ENCODE results near the gene LGMN. TPM values are rescaled to one million over a fixed set of nuclear protein-coding genes. Genes with fewer than 3 reads are reported as not detected.

The LGMN gene
- total and polyA plus RNA-seq, 2 experiments from 2014 or later, result 205 to 243 TPM

GRCh38 chr14:92735344-92735743, 13.1 kb downstream of the LGMN start:
- Histone ChIP-seq H3K36me3 (peaks cover 15% of the 10 kb centered on the region), H3K9me3 (ENCODE audit: low read depth) (no peaks in the 10 kb centered on the region), H3K27ac (peak overlapping the region; percentile 94), H3K4me1 (ENCODE audit: low read depth) (peaks cover 62% of the 10 kb centered on the region), H3K27me3 (no peaks in the 10 kb centered on the region), H3K4me3 (no peak overlapping the region)
- DNase-seq (ENCODE audit: low read depth in 1 of 2, low spot score in 1 of 2), result no peak
- TF ChIP-seq, protein P1, sequence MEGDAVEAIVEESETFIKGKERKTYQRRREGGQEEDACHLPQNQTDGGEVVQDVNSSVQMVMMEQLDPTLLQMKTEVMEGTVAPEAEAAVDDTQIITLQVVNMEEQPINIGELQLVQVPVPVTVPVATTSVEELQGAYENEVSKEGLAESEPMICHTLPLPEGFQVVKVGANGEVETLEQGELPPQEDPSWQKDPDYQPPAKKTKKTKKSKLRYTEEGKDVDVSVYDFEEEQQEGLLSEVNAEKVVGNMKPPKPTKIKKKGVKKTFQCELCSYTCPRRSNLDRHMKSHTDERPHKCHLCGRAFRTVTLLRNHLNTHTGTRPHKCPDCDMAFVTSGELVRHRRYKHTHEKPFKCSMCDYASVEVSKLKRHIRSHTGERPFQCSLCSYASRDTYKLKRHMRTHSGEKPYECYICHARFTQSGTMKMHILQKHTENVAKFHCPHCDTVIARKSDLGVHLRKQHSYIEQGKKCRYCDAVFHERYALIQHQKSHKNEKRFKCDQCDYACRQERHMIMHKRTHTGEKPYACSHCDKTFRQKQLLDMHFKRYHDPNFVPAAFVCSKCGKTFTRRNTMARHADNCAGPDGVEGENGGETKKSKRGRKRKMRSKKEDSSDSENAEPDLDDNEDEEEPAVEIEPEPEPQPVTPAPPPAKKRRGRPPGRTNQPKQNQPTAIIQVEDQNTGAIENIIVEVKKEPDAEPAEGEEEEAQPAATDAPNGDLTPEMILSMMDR (IDR thresholded peaks at IDR 0.05; ENCODE audit: low read depth, low read length), result no peak

GRCh38 chr14:92734618-92735017, 13.8 kb downstream of the LGMN start:
- Histone ChIP-seq H3K9me3 (ENCODE audit: low read depth) (no peaks in the 10 kb centered on the region), H3K36me3 (peaks cover 15% of the 10 kb centered on the region), H3K27me3 (no peaks in the 10 kb centered on the region), H3K4me1 (ENCODE audit: low read depth) (peaks cover 61% of the 10 kb centered on the region), H3K4me3 (no peak overlapping the region), H3K27ac (peak overlapping the region; percentile 94)
- TF ChIP-seq, protein P1 (IDR thresholded peaks at IDR 0.05; ENCODE audit: low read depth, low read length), result no peak
- DNase-seq (ENCODE audit: low read depth in 1 of 2, low spot score in 1 of 2), result no peak

- TF ChIP-seq, protein P1 (IDR thresholded peaks at IDR 0.05; ENCODE audit: low read depth, low read length), result no peak
- Histone ChIP-seq H3K36me3 (peaks cover 15% of the 10 kb centered on the region), H3K9me3 (ENCODE audit: low read depth) (no peaks in the 10 kb centered on the region), H3K27me3 (no peaks in the 10 kb centered on the region), H3K4me3 (no peak overlapping the region), H3K27ac (peak overlapping the region; percentile 85), H3K4me1 (ENCODE audit: low read depth) (peaks cover 72% of the 10 kb centered on the region)
- DNase-seq (ENCODE audit: low read depth in 1 of 2, low spot score in 1 of 2), result peak in 1 of 2 donors; percentile 67
Observed at GRCh38 chr14:92733007-92733406, 15.4 kb downstream of the LGMN start.

- no peaks in the 10 kb centered on the region for H3K9me3 ChIP-seq (ENCODE audit: low read depth)
- H3K36me3 ChIP-seq, result peaks cover 15% of the 10 kb centered on the region
- no peaks in the 10 kb centered on the region for H3K27me3 ChIP-seq
- no peak for DNase-seq (ENCODE audit: low read depth in 1 of 2, low spot score in 1 of 2)
- peaks cover 61% of the 10 kb centered on the region for H3K4me1 ChIP-seq (ENCODE audit: low read depth)
- TF ChIP-seq, protein P1 (IDR thresholded peaks at IDR 0.05; ENCODE audit: low read depth, low read length), result no peak
- no peak overlapping the region for H3K27ac ChIP-seq
- no peak overlapping the region for H3K4me3 ChIP-seq
Observed at GRCh38 chr14:92731622-92732115, 16.8 kb downstream of the LGMN start.

DNA sequence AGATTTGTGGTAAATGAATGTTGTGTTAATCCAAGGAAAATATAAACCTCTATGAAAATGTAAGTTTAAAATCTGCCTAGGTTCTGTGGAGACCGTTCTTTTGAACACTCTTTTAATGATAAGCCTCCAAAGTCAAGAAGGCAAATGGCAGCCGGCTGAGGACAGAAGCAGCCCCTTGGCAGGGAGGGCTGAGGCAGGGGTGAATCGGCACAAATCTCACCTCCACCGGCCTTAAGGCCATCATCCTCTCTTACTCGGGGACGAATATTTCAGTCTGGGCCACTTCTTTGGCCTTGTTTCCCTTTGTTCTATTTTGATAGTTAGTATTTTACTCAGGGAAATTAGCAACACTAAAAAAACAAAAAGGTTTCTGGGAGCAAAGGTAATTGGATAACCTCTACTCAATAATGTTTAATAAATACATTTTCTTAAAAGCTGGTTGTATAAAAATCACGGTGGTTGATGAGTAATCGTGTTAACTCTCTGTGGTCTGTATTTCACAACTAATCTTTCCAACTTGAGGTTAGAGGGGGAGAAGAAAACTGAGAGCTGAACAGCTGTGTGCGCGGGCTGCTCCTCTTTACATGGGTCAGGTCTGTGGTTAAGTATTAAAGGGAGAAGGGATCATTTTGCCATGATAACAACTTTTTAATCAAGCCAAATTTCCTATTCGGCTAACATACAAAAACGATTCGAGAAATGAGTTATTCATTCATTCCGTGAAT, 18.6 kb downstream of the LGMN start:
- DNase-seq (ENCODE audit: low read depth in 1 of 2, low spot score in 1 of 2), result peak in 1 of 2 donors; percentile 93
- TF ChIP-seq, protein P1 (IDR thresholded peaks at IDR 0.05; ENCODE audit: low read depth, low read length), result no peak
- no peak overlapping the region for H3K4me3 ChIP-seq

More for the DNA sequence above, 18.6 kb downstream of the LGMN start:
- peak overlapping the region; percentile 60 for H3K27ac ChIP-seq
- peaks cover 15% of the 10 kb centered on the region for H3K36me3 ChIP-seq
- H3K27me3 ChIP-seq, result no peaks in the 10 kb centered on the region
- peaks cover 53% of the 10 kb centered on the region for H3K4me1 ChIP-seq (ENCODE audit: low read depth)
- H3K9me3 ChIP-seq (ENCODE audit: low read depth), result no peaks in the 10 kb centered on the region
